OCI-LY3 (cell line): ENCODE results near the gene YIPF6.
"Not testable (repeated sequence)": the region's sequence is repeated elsewhere in the genome, so short reads cannot be mapped to it uniquely, and the experiment has no call there.

Source experiments
- H2AFZ ChIP-seq: fragments of 200-600, 300-600 bp; shearing (Covaris generic); 2 replicates; pipeline ENCODE4 v1.6.0; 2014; ENCODE audit warnings: antibody characterized with exemption, low read depth, low read length
- H3K27ac ChIP-seq: fragments of 200-600, 300-600 bp; sonication (generic); 2 replicates; pipeline ENCODE4 v1.5.1; 2014; ENCODE audit warnings: mild to moderate bottlenecking, low read length, moderate library complexity, mixed read lengths
- H3K27me3 ChIP-seq: fragments of 200-600, 300-600 bp; sonication (generic); 2 replicates; pipeline ENCODE4 v1.6.1; 2014; ENCODE audit warnings: low read depth, low read length, mixed read lengths
- H3K36me3 ChIP-seq: fragments of 200-600, 300-600 bp; sonication (generic); replicated peaks from 2 replicates; pipeline ENCODE3; 2014; ENCODE audit warnings: low read depth, low read length, mixed read lengths
- H3K4me1 ChIP-seq: fragments of 300-600, 200-600 bp; sonication (generic); 2 replicates; pipeline ENCODE4 v1.6.1; 2014; ENCODE audit warnings: low read length, mixed read lengths
- H3K4me2 ChIP-seq: fragments of 200-600, 300-600 bp; sonication (generic); 2 replicates; pipeline ENCODE4 v1.6.1; 2014; ENCODE audit warnings: low read length, mixed read lengths
- H3K4me3 ChIP-seq: fragments of 300-600, 200-600 bp; sonication (generic); 2 replicates; pipeline ENCODE4 v1.5.1; 2014; ENCODE audit warnings: antibody characterized with exemption, mild to moderate bottlenecking, low read length, moderate library complexity
- H3K79me2 ChIP-seq: fragments of 300-600, 200-600 bp; shearing (Covaris generic); 2 replicates; pipeline ENCODE4 v1.6.1; 2014; ENCODE audit warnings: mild to moderate bottlenecking, low read length, mixed read lengths
- H3K9ac ChIP-seq: fragments of 300-600, 200-600 bp; shearing (Covaris generic); 2 replicates; pipeline ENCODE4 v1.6.0; 2014; ENCODE audit warnings: mild to moderate bottlenecking, low read length, moderate library complexity
- H3K9me3 ChIP-seq: fragments of 200-600, 300-600 bp; shearing (Covaris generic); 2 replicates; pipeline ENCODE4 v1.6.1; 2014; ENCODE audit warnings: low read length, mixed read lengths; ENCODE audit not compliant: insufficient read depth
- H4K20me1 ChIP-seq: fragments of 200-600, 300-600 bp; sonication (generic); 2 replicates; pipeline ENCODE4 v1.6.1; 2016; ENCODE audit warnings: low read length, mixed read lengths; ENCODE audit not compliant: insufficient read depth
- CTCF ChIP-seq: fragments of 200-600, 300-600 bp; sonication (generic); IDR thresholded peaks from 2 replicates; pipeline ENCODE4 v1.5.1; 2014; ENCODE audit warnings: antibody characterized with exemption, low read length, low read depth
- EZH2phosphoT487 ChIP-seq: fragments of 200-600 bp; shearing (Covaris generic); IDR thresholded peaks from 2 replicates; pipeline ENCODE4 v1.6.1; 2018; ENCODE audit warnings: antibody characterized with exemption, mixed run types, low read depth

YIPF6 gene

DNA sequence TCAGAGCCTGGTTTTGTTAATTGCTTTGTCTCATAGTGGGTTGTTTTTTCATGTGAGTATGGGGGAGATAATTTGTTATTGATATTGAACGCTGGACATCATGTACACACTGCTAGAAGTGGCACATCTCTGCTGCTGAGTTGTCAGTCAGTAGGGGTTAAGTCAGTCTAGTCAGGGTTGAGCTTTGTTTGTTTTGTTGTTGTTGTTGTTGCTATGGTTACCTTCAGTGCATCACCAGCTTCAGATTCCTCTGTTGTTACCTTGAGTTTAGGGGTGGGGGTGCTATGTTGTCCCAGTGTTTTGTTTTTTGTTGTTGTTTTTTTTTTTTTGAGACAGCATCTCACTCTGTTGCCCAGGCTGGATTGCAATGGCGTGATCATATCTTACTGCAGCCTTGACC lies 9.9 kb downstream of the YIPF6 start:
- TF ChIP-seq EZH2phosphoT487 (no peak), CTCF (no peak)
- Histone ChIP-seq H4K20me1 (peaks cover 20% of the 10 kb centered on the region), H3K4me1 (peaks cover 6% of the 10 kb centered on the region), H3K27ac (no peak overlapping the region), H3K9me3 (no peaks in the 10 kb centered on the region), H3K4me2 (no peak overlapping the region), H3K27me3 (no peaks in the 10 kb centered on the region), H3K36me3 (peaks cover 8% of the 10 kb centered on the region), H3K79me2 (peaks cover 35% of the 10 kb centered on the region), H2AFZ (no peak overlapping the region), H3K4me3 (no peak overlapping the region), H3K9ac (no peak overlapping the region)

DNA sequence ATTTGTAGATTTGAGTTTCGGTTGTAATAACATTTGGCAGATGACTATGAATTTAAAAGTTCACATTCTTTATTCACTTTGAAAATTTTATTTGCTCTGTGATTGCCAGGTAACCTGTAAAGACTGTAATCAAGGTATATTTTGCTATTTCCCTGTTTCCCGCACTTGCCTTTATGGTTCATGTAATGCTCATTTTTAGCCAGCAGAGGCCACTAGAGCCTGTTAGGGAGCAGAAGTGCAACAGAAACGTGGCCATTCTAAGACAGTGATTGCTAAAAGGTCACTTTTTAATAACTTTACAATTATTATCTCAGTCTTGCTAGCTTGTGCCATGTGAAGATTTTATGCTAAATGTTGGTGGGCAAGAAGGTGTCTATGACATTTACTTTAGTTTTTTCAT lies 12.4 kb downstream of the YIPF6 start:
- Histone ChIP-seq H4K20me1 (peaks cover 20% of the 10 kb centered on the region), H3K4me2 (no peak overlapping the region), H3K79me2 (peaks cover 23% of the 10 kb centered on the region), H3K9ac (no peak overlapping the region), H3K4me1 (no peaks in the 10 kb centered on the region), H3K9me3 (no peaks in the 10 kb centered on the region), H3K36me3 (peaks cover 7% of the 10 kb centered on the region), H2AFZ (no peak overlapping the region), H3K27me3 (no peaks in the 10 kb centered on the region), H3K27ac (no peak overlapping the region), H3K4me3 (no peak overlapping the region)
- no peak for TF ChIP-seq EZH2phosphoT487
- TF ChIP-seq CTCF = peak; percentile 71

GRCh38 chrX:68524680-68525079 lies 25.8 kb downstream of the YIPF6 start:
- peaks cover 17% of the 10 kb centered on the region for H3K36me3 ChIP-seq
- H3K9me3 ChIP-seq, H3K9ac ChIP-seq, H3K27ac ChIP-seq, H3K27me3 ChIP-seq, H3K4me1 ChIP-seq, H3K4me3 ChIP-seq, H2AFZ ChIP-seq, H3K79me2 ChIP-seq, H4K20me1 ChIP-seq, H3K4me2 ChIP-seq: not testable (repeated sequence)

DNA sequence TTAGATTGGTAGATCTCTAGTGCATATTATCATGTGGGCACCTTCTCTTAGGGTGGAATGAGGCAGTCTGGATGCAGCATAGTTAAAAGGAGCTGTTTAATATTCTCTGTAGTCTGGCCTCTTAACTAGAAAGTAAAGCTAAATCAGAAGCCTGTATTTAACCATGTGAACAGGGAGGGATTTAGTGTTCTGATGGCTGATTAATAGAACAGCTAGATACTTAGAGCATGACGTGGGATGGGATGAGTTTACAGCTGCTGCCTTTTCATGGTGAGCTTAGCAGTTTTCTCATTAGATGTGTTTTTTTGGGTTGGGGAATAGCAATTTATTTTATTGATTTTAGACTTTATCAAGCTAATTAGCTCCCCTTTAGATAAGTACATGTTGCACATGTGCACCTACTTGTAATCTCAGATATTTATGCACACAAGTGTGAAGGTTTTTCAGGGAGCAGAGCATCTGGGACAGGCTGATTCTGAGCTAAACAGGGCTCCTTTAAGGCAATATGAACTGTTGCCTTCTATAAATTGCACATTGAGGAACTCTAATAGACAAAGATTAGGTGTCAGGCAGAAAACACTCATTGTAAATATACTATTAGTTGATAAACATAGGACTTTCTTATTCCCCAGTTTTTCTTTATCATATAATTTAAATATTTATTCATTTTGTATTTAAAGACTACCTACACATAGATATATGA lies 34.1 kb downstream of the YIPF6 start:
- Histone ChIP-seq H3K36me3 (peaks cover 11% of the 10 kb centered on the region), H3K27me3 (no peaks in the 10 kb centered on the region), H3K9ac (no peak overlapping the region), H3K79me2 (no peaks in the 10 kb centered on the region), H3K4me2 (no peak overlapping the region), H3K4me3 (no peak overlapping the region), H4K20me1 (no peaks in the 10 kb centered on the region), H3K27ac (no peak overlapping the region), H2AFZ (no peak overlapping the region), H3K4me1 (no peaks in the 10 kb centered on the region), H3K9me3 (no peaks in the 10 kb centered on the region)
- no peak for TF ChIP-seq CTCF
- no peak for TF ChIP-seq EZH2phosphoT487
